ENCODE measurements around the gene NPDC1.

DNA sequence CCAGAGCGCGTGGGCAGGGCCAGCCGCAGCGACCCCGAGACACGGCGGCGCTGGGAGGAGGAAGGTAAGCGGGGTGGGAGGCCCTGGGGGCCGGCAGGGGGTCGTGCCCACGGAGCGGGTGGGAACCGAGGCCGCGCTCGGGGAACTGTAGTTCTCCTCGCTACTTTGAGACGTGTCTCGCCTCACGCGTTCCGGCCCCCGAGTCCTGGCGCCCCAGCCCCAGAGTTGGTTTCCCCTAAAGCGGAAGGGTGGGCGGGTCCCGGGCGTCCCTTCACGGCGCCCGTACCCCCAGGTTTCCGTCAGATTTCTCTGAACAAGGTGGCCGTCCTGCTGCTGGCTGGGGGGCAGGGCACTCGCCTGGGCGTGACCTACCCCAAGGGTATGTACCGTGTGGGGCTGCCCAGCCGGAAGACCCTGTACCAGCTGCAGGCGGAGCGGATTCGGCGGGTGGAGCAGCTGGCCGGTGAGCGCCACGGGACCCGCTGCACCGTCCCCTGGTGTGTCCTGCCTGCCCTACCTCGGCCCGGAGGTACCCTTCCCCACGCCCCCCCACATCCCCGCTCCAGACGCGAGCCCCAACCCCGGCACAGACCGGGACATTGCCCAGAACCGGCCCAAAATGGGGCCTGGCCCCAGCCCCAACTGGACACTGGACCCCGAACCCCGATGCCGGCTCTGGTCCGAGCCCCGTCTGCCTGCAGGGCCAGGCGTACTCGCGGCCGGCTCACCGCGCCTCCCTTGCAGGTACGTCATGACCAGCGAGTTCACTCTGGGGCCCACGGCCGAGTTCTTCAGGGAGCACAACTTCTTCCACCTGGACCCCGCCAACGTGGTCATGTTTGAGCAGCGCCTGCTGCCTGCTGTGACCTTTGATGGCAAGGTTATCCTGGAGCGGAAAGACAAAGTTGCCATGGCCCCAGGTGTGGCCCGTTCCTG is 32.0 kb upstream of the NPDC1 start:
- TF ChIP-seq EZH2phosphoT487 (IDR thresholded peaks at IDR 0.05; ENCODE audit: low read depth) = no peak
- TF ChIP-seq, protein P1, sequence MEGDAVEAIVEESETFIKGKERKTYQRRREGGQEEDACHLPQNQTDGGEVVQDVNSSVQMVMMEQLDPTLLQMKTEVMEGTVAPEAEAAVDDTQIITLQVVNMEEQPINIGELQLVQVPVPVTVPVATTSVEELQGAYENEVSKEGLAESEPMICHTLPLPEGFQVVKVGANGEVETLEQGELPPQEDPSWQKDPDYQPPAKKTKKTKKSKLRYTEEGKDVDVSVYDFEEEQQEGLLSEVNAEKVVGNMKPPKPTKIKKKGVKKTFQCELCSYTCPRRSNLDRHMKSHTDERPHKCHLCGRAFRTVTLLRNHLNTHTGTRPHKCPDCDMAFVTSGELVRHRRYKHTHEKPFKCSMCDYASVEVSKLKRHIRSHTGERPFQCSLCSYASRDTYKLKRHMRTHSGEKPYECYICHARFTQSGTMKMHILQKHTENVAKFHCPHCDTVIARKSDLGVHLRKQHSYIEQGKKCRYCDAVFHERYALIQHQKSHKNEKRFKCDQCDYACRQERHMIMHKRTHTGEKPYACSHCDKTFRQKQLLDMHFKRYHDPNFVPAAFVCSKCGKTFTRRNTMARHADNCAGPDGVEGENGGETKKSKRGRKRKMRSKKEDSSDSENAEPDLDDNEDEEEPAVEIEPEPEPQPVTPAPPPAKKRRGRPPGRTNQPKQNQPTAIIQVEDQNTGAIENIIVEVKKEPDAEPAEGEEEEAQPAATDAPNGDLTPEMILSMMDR (IDR thresholded peaks at IDR 0.05; ENCODE audit: low read depth, low read length) = no peak
